HepG2 (cell line): Measurements from ENCODE around the gene CABP4. TPM values are rescaled to one million over a fixed set of nuclear protein-coding genes. Genes with fewer than 3 reads are reported as not detected.

Experiments
- AGO2 ChIP-seq: fragments of 200-400 bp; formaldehyde crosslinking; optimal IDR thresholded peaks from 2 replicates; pipeline ENCODE3; 2017; ENCODE audit warnings: mild to moderate bottlenecking, low read depth, low read length, moderate library complexity
- FOXO4 ChIP-seq: sonication (generic); formaldehyde crosslinking; conservative IDR thresholded peaks from 2 replicates; pipeline ENCODE4 v1.8.1; 2023; ENCODE audit warnings: missing genetic modification reagents
- HNRNPUL1 ChIP-seq: fragments of 200-400 bp; formaldehyde crosslinking; IDR thresholded peaks from 2 replicates; pipeline ENCODE4 v1.6.1; 2017; ENCODE audit warnings: low read depth, mild to moderate bottlenecking, low read length, moderate library complexity
- PLRG1 ChIP-seq: fragments of 450-650 bp; conservative IDR thresholded peaks from 2 replicates; pipeline ENCODE4 v1.6.1; 2016
- RFX1 ChIP-seq: fragments of 450-650 bp; IDR thresholded peaks from 2 replicates; pipeline ENCODE4 v1.6.1; 2017
- RFXAP ChIP-seq: sonication (generic); formaldehyde crosslinking; IDR thresholded peaks from 2 replicates; pipeline ENCODE4 v1.4.0; 2020; ENCODE audit warnings: missing genetic modification reagents, borderline replicate concordance
- SPEN ChIP-seq: sonication (generic); formaldehyde crosslinking; IDR thresholded peaks from 2 replicates; pipeline ENCODE4 v1.5.1; 2020; ENCODE audit warnings: low read depth, mild to moderate bottlenecking, missing genetic modification reagents
- ZBTB43 ChIP-seq: sonication (generic); formaldehyde crosslinking; conservative IDR thresholded peaks from 2 replicates; pipeline ENCODE4 v1.4.0; 2020; ENCODE audit warnings: missing genetic modification reagents
- ZFP90 ChIP-seq: sonication (generic); formaldehyde crosslinking; IDR thresholded peaks from 2 replicates; pipeline ENCODE4 v1.8.0; 2022; ENCODE audit warnings: missing genetic modification reagents, mild to moderate bottlenecking, inconsistent platforms, borderline replicate concordance
- ZNF574 ChIP-seq: sonication (generic); formaldehyde crosslinking; IDR thresholded peaks from 2 replicates; pipeline ENCODE4 v1.4.0; 2020; ENCODE audit warnings: missing genetic modification reagents
- ZNF839 ChIP-seq: sonication (generic); formaldehyde crosslinking; IDR thresholded peaks from 2 replicates; pipeline ENCODE4 v1.4.0; 2020; ENCODE audit warnings: missing genetic modification reagents, mild to moderate bottlenecking, borderline replicate concordance
- polyA plus RNA-seq, 8 experiments: library from polyadenylated mRNA; depleted of rRNA in 3 of 8; stranded (reverse) in 7 of 8; unstranded in 1 of 8; fragments of >200 nt; fragmentation: Illumina TruSeq in 4 of 8; extraction: Trizol in 4 of 8; gene quantifications; 2 replicates each; pipeline versions ENCODE4 v1.2.1 to v1.2.3, GENCODE V29; 2011 to 2016; ENCODE audit warnings: low read depth in 4 of 8, missing spikeins in 1 of 8, mixed read lengths in 1 of 8; ENCODE audit not compliant: insufficient read depth in 1 of 8
- total RNA-seq, 5 experiments: library from RNA; depleted of rRNA; stranded (reverse); fragments of >200 nt; fragmentation: Illumina TruSeq; extraction: Trizol; gene quantifications; 2 replicates each; pipeline ENCODE4 v1.2.3, GENCODE V29; 2016; ENCODE audit warnings: low read depth in 1 of 5

CABP4 gene
- total and polyA plus RNA-seq, 2 of the 13 experiments (the other 11 are each of a cell fraction or from before 2014, with no cell fraction given) = not detected

GRCh38 chr11:67468759-67469507 is 13.8 kb downstream of the CABP4 start, which contains the start of gene TMEM134 (continued):
- TF ChIP-seq ZNF574 (CRISPR knock-in tag) (peak; percentile 82), RFX1 (no peak), AGO2 (peak; percentile 52), PLRG1 (no peak), ZNF839 (CRISPR knock-in tag) (no peak), RFXAP (CRISPR knock-in tag) (0 out of 2 replicates have a peak, but pooled peaks have one; percentile 41), ZFP90 (CRISPR knock-in tag) (peak; percentile 76), SPEN (CRISPR knock-in tag) (peak; percentile 58; the same call in 1 of the 2 replicates), ZBTB43 (no peak), HNRNPUL1 (no peak), FOXO4 (0 out of 2 replicates have a peak, but pooled peaks have one; percentile 39)
